Ovary (tissue), 9 donors: Measurements from ENCODE around the gene TGFB1. TPM values are rescaled to one million over a fixed set of nuclear protein-coding genes. Genes with fewer than 3 reads are reported as not detected.

ENCODE experiments used
- DNase-seq, 5 donors: peaks; one replicate each; pipeline ENCODE4 v3.0.0-alpha.2; 2019 to 2020
- H3K27ac ChIP-seq, 2 donors: fragments of 200-600 bp; one replicate each; pipeline versions ENCODE4 v1.5.1 to v1.8.0; 2019 to 2022
- H3K27me3 ChIP-seq: fragments of 200-600 bp; one replicate; pipeline ENCODE4 v1.8.0; 2022
- H3K36me3 ChIP-seq: fragments of 200-600 bp; sonication (generic); one replicate; pipeline ENCODE4 v1.5.1; 2019
- H3K4me1 ChIP-seq: one replicate; pipeline ENCODE4 v1.8.1; 2013; ENCODE audit warnings: mild to moderate bottlenecking, moderate library complexity; ENCODE audit not compliant: insufficient read depth
- H3K4me3 ChIP-seq: fragments of 200-600 bp; sonication (generic); one replicate; pipeline ENCODE4 v1.5.1; 2017
- H3K9me3 ChIP-seq, 2 donors: fragments of 200-600 bp in 1 of 2; sonication (generic) in 1 of 2; one replicate each; pipeline versions ENCODE4 v1.5.1 to v1.8.1; 2013 to 2019; ENCODE audit warnings: mild to moderate bottlenecking in 1 of 2, moderate library complexity in 1 of 2
- CTCF ChIP-seq, 3 donors: fragments of 450-650 bp in 2 of 3; fragments of 200-600 bp in 1 of 3; IDR thresholded peaks; one replicate each; pipeline versions ENCODE4 v1.5.1 to v1.8.0; 2016 to 2022; ENCODE audit warnings: antibody characterized with exemption in 3 of 3, mild to moderate bottlenecking in 1 of 3
- EP300 ChIP-seq: sonication (generic); formaldehyde crosslinking; IDR thresholded peaks from one replicate; pipeline ENCODE4 v1.6.1; 2017; ENCODE audit warnings: antibody characterized with exemption
- POLR2A ChIP-seq: fragments of 450-650 bp; IDR thresholded peaks from one replicate; pipeline ENCODE4 v1.6.1; 2017; ENCODE audit warnings: antibody characterized with exemption, mild to moderate bottlenecking, moderate library complexity
- WGBS, 3 donors: extraction: QIAGEN DNeasy Blood & Tissue Kit in 1 of 3; methylation state at CpG; one replicate each; pipeline versions ENCODE4 v1.1.5 to v1.1.7; 2013 to 2017; 5-methylcytosine and 5-hydroxymethylcytosine counted together
- intact Hi-C, 4 donors: fragments of 100-400 bp; cut with DNase I; formaldehyde crosslinking; loops; one replicate each; pipeline versions ENCODE4 v1.11.0 to v1.15.1; 2022 to 2023
- polyA plus RNA-seq, 2 donors: library from polyadenylated mRNA; stranded (reverse); fragments of 200-250 nt in 1 of 2; fragments of 350-450 nt in 1 of 2; fragmentation: Illumina TruSeq in 1 of 2; extraction: RNeasy Lipid Tissue Mini Kit (QIAGEN cat#74804) in 1 of 2; gene quantifications; one replicate each; pipeline ENCODE4 v1.2.3, GENCODE V29; 2013 to 2014
- total RNA-seq, 7 donors: library from RNA; depleted of rRNA in 2 of 7; stranded (reverse); fragments of >200 nt in 2 of 7; fragmentation: NEBNext Ultra II Directional in 3 of 7; extraction: Animal tissue kit (Norgen Biotek cat#: 25700) in 3 of 7; gene quantifications; one replicate each; pipeline versions ENCODE4 v1.1.0 to v1.2.4, GENCODE V29; 2016 to 2023
- donor health status: DM: no; HTN: no; CAD: no; lungs with moderate emphysema.
- donor health status: DM: no; HTN: no; CAD: no.
- donor health status: Bipolar disorder and iron deficiency.
- donor health status: DM: yes; HTN: yes; CAD: no.
- donor health status: DM: no; HTN: no; CAD: no.
- donor health status: DM: yes; HTN: yes; CAD: no.

TGFB1 gene
- total and polyA plus RNA-seq, 9 donors: 9.1 to 31.8 (median 20.8) TPM

- no peaks in the 10 kb centered on the region for H3K36me3 ChIP-seq
- H3K27ac ChIP-seq: no peak overlapping the region
- H3K4me3 ChIP-seq: no peak overlapping the region
- no peaks in the 10 kb centered on the region for H3K9me3 ChIP-seq
- intact Hi-C loops: loop anchor here in 1 of 4 donors (10.0 kb wide), 1 partner anchor 107 kb away; the partner anchor contains the start of gene DMAC2
- DNase-seq: peak in 2 of 5 donors; percentile 43 to 47
- peaks cover 25% of the 10 kb centered on the region for H3K4me1 ChIP-seq
- H3K27me3 ChIP-seq: no peaks in the 10 kb centered on the region
- TF ChIP-seq EP300 (no peak), POLR2A (no peak), CTCF (IDR thresholded peaks at IDR 0.05) (no peak)
- 68 to 72% (median 69%) methylated on average over 27 to 33 of the region's 33 CpGs for WGBS, 3 donors
Observed at GRCh38 chr19:41327576-41328156, 26.1 kb downstream of the TGFB1 start.

DNA sequence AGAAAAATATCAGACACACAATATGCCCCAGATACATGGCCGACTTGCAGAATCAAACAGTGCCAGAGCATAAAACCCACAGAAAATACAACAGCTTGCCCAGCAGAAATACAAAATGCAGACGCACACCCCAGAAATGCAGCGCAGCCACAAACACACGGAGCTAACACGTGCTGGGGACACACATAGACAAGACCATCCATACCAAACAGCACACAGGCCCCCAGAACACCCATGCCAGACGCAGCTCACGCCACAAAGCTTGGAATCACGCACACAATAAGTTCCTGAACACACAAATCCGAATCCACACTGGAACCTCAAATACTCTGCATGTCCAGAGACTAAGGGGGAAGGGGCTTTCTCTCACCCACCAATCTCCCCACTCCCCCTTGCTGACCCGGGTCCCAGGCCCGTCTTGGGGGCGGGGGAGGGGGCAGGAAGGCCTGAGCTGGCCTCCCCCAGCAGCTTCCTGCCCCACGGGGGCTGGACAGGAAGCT lies 26.6 kb downstream of the TGFB1 start:
- Histone ChIP-seq H3K4me3 (no peak overlapping the region), H3K27me3 (no peaks in the 10 kb centered on the region), H3K9me3 (no peaks in the 10 kb centered on the region), H3K4me1 (peaks cover 29% of the 10 kb centered on the region), H3K27ac (no peak overlapping the region), H3K36me3 (no peaks in the 10 kb centered on the region)
- intact Hi-C loops: loop anchor here in 1 of 4 donors (10.0 kb wide), 1 partner anchor 108 kb away; the partner anchor contains the start of gene DMAC2
- 61 to 66% (median 63%) methylated on average over 13 of the region's 13 CpGs for WGBS, 3 donors
- TF ChIP-seq EP300: no peak
- no peak for TF ChIP-seq POLR2A
- TF ChIP-seq CTCF (IDR thresholded peaks at IDR 0.05): no peak
- DNase-seq: no peak

GRCh38 chr19:41325947-41326706 lies 27.6 kb downstream of the TGFB1 start:
- 14 to 43% (median 17%) methylated on average over 17 to 30 of the region's 30 CpGs for WGBS, 3 donors
- intact Hi-C loops: loop anchor here in 2 of 4 donors (2.0 to 10.0 kb wide), 2 partner anchors 27 to 109 kb away; partner anchors contain the start of genes DMAC2 (in 1 of the 2) and TGFB1 (in 1 of the 2)

More at GRCh38 chr19:41325947-41326706, 27.6 kb downstream of the TGFB1 start:
- Histone ChIP-seq H3K4me3 (peak overlapping the region; percentile 25), H3K9me3 (no peaks in the 10 kb centered on the region), H3K4me1 (peaks cover 36% of the 10 kb centered on the region), H3K36me3 (no peaks in the 10 kb centered on the region), H3K27ac (peak overlapping the region; percentile 83 to 93), H3K27me3 (no peaks in the 10 kb centered on the region)
- DNase-seq: peak in 2 of 5 donors; percentile 55 to 65
- no peak for TF ChIP-seq POLR2A
- no peak for TF ChIP-seq EP300
- no peak for TF ChIP-seq CTCF (IDR thresholded peaks at IDR 0.05)
